Memory B cell (primary cell): ENCODE data around the gene SRPK1.

Source experiments
- ATAC-seq: fragments of 150-1000 bp; cut with Tn5 transposase; 2 replicates; pipeline ENCODE4 v1.10.0; 2021; ENCODE audit warnings: low read depth, mild to moderate bottlenecking, moderate library complexity
- DNase-seq, 2 donors: peaks; one replicate each; pipeline ENCODE4 v3.0.0; 2022; ENCODE audit warnings: low spot score in 2 of 2
- H3K27ac Mint-ChIP-seq: one replicate; pipeline ENCODE4 v1.8.0; 2022; ENCODE audit warnings: mild to moderate bottlenecking, moderate library complexity, mixed read lengths
- H3K27me3 Mint-ChIP-seq: one replicate; pipeline ENCODE4 v1.8.0; 2022; ENCODE audit warnings: mixed read lengths
- H3K36me3 Mint-ChIP-seq: one replicate; pipeline ENCODE4 v1.8.0; 2022; ENCODE audit warnings: mild to moderate bottlenecking, mixed read lengths
- H3K4me1 Mint-ChIP-seq: one replicate; pipeline ENCODE4 v1.8.0; 2022; ENCODE audit warnings: mixed read lengths
- H3K4me3 Mint-ChIP-seq: one replicate; pipeline ENCODE4 v1.8.0; 2022; ENCODE audit warnings: mild to moderate bottlenecking, moderate library complexity, mixed read lengths
- H3K9me3 Mint-ChIP-seq: one replicate; pipeline ENCODE4 v1.8.0; 2022; ENCODE audit warnings: mixed read lengths

Gene SRPK1

DNA sequence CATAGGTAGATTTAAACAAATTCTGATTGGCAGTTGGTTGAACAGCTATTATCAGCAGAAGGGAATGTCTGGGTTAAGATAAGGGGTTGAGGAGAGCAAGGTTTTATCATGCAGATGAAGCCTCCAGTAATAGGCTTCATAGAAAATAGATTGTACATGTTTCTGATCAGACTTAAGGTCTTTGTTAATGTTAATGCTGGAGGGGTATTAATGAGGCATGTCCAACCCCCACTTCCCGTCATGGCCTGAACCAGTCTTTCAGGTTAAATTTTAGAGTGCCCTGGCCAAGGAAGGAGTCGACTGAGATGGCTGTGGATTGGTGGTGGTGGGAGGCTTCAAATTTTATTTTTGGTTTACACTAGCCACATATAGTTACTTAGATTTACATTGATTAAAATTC, 136.7 kb downstream of the SRPK1 start:
- ATAC-seq (no peak), DNase-seq (no peak)
- H3K4me3 Mint-ChIP-seq, result no peak overlapping the region
- peaks cover 27% of the 10 kb centered on the region for H3K27me3 Mint-ChIP-seq
- no peaks in the 10 kb centered on the region for H3K4me1 Mint-ChIP-seq
- H3K27ac Mint-ChIP-seq, result no peak overlapping the region
- no peaks in the 10 kb centered on the region for H3K36me3 Mint-ChIP-seq
- H3K9me3 Mint-ChIP-seq, result no peaks in the 10 kb centered on the region
